Transverse colon (tissue), 3 donors: ENCODE data around the gene BMP6.

ENCODE experiments used
- CTCF ChIP-seq, 5 experiments: fragments of 200-600 bp in 3 of 5; fragments of 450-650 bp in 2 of 5; sonication (generic) in 3 of 5; IDR thresholded peaks; 1 replicate in 2 of 5; 2 replicates in 3 of 5; pipeline ENCODE4 v1.5.1; 2016 to 2017; ENCODE audit warnings: antibody characterized with exemption in 5 of 5, inconsistent platforms in 3 of 5, mild to moderate bottlenecking in 2 of 5, moderate library complexity in 1 of 5
- POLR2A ChIP-seq: fragments of 450-650 bp; IDR thresholded peaks from one replicate; pipeline ENCODE4 v1.6.1; 2016; ENCODE audit warnings: antibody characterized with exemption, mild to moderate bottlenecking, moderate library complexity

- TF ChIP-seq CTCF (IDR thresholded peaks at IDR 0.05) (no peak), POLR2A (no peak)
Observed at GRCh38 chr6:7706269-7706668, 19.6 kb upstream of the BMP6 start.
